GM12872 (cell line): ENCODE measurements around the gene TH.

ENCODE experiments used
- TF ChIP-seq, protein P1 (sequence below): IDR thresholded peaks from 3 replicates; pipeline ENCODE4 v1.5.1; 2011; ENCODE audit warnings: low read depth, mild to moderate bottlenecking, low read length, moderate library complexity; ENCODE audit not compliant: insufficient read depth

The TH gene

DNA sequence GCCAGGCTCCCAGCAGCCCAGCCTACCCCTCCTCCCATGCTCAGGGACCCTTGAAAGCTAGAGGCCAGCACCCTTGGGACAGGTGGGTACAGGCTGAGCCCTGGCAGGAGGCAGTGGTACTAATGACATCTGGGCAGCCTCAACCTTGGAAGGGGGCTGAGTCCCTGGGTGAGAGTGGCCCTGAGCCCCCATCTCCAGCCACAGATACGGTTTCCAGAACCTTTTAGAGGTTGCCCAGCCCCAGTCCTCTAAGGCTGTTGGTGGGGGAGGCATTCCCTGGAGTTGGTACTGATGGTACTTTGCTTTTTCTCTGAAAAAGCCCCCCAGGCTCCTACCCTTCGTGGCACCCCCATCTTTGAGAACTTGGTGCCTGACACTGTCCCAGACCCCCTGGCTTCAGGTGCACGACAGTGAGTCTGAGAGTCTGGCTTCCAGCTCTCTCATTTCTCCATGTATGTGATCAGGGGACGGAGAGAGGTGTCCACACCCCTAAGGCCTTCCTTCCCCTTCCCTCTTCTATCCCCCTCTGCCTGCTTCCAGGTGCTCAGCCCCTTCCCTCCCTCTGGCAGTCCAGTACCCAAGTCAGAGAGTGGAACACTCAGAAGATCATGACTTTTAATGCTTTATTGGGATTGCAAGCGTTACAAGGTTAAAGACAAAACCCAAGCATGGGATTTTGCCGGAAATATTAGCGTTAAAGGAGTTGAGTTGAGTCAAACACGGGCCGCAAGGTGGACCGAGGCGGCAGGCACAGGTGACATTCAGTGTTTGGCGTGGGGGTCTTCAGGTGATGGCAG is 42.9 kb downstream of the TH start:
- TF ChIP-seq, protein P1, sequence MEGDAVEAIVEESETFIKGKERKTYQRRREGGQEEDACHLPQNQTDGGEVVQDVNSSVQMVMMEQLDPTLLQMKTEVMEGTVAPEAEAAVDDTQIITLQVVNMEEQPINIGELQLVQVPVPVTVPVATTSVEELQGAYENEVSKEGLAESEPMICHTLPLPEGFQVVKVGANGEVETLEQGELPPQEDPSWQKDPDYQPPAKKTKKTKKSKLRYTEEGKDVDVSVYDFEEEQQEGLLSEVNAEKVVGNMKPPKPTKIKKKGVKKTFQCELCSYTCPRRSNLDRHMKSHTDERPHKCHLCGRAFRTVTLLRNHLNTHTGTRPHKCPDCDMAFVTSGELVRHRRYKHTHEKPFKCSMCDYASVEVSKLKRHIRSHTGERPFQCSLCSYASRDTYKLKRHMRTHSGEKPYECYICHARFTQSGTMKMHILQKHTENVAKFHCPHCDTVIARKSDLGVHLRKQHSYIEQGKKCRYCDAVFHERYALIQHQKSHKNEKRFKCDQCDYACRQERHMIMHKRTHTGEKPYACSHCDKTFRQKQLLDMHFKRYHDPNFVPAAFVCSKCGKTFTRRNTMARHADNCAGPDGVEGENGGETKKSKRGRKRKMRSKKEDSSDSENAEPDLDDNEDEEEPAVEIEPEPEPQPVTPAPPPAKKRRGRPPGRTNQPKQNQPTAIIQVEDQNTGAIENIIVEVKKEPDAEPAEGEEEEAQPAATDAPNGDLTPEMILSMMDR = no peak

DNA sequence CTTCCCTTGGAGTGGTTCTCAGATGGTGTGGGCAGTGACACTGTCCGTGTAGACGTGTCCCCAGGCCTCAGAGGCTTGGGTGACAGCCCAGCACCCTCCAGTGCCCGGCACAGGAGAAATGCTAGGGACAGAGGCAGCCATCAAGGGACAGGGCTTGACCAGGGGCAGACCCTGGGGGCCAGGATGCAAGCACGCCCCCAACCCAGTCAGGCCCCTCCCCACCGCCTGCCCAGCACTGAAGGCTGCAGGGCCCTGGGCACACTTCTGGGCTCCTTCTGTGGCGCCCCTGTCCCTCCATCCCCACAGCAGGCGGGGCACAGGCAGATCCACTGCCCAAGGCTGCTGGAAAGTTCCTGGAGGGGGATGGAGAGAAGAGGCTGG is 43.5 kb downstream of the TH start:
- TF ChIP-seq, protein P1 = no peak

- TF ChIP-seq, protein P1 = no peak
Observed at GRCh38 chr11:2127482-2128129, 44.0 kb downstream of the TH start.

- TF ChIP-seq, protein P1 = no peak
Observed at GRCh38 chr11:2126520-2127085, 45.0 kb downstream of the TH start.

- TF ChIP-seq, protein P1 = no peak
Observed at GRCh38 chr11:2123628-2123960, 48.0 kb downstream of the TH start.

DNA sequence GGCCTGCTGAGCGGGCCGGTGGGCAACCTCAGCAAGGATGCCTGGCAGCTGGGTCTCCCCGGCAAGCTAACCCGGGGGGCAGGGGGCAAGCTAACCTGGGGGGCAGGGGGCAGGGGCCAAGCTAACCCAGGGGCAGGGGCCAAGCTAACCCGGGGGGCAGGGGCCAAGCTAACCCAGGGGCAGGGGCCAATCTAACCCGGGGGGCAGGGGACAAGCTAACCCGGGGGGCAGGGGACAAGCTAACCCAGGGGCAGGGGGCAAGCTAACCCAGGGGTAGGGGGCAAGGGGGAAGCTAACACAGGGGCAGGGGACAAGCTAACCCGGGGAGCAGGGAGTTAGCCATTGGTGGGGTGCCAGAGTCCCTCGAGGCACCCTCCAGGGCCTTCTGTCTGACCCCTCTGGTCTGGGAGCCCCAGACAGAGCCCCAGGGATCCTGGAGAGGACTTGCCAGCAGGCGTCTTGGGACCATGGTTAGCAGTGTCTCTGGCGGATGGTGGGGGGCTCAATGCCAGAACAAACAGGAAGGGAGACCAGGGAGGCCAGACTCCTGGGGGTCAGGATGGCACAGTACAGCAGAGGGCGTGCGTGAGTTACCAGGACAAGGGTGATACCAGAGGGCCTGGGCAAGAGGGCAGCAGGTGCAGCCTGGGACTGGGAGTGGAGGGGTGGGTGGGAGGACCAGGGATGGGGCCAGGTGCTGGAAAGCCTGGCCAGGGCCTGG is 48.5 kb downstream of the TH start:
- TF ChIP-seq, protein P1 = no peak

DNA sequence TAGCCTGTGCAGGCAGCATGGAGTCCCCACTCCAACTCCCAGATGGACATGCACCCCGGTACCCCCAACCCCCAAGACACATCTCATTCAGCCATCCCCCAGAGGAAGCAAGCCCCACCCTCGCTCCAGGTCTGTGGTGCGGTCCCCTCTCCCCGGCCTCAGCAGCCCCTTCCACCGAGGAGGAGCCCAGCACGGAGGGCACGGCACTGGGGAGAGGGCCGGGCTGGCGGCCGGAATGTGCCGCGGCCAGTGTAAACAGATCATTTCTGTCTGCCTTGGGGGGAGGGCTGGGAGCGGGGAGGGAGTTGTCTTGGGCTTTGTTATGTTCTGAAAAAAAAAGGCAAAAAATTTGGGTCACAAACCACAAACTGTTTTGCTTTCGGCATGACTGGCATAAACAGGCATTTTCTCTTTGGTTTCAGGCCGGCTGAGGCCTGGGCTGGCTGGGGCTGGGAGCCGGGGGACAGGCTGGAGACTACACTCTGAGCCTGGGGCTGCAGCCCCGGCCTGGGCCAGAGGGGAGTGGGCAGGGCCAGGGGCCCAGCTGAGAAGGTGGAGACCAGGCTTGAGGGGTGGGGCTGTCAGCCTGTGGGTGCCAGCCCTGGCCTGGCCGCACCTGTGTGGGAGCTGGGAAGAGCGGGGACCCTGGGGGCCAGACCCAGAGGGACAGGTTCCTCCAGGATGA is 49.3 kb downstream of the TH start:
- TF ChIP-seq, protein P1 = no peak
